ENCODE measurements around the gene INO80E. TPM values are rescaled to one million over a fixed set of nuclear protein-coding genes. Genes with fewer than 3 reads are reported as not detected.
"Not testable (repeated sequence)": the region's sequence is repeated elsewhere in the genome, so short reads cannot be mapped to it uniquely, and the experiment has no call there.

Gene INO80E
- total RNA-seq, 1 donor from 2014 or later: 88.5 TPM

GRCh38 chr16:30009990-30010843 lies 14.2 kb downstream of the INO80E start:
- DNase-seq (ENCODE audit: low spot score): no peak

- no peak for DNase-seq (ENCODE audit: low spot score)
These were observed 15.0 kb downstream of the INO80E start, which contains the start of gene DOC2A for GRCh38 chr16:30010844-30011713. Gene DOC2A, minus strand, starts transcription at chr16:30011027. Its CDS starts 805 bp downstream, at chr16:30010222.

DNA sequence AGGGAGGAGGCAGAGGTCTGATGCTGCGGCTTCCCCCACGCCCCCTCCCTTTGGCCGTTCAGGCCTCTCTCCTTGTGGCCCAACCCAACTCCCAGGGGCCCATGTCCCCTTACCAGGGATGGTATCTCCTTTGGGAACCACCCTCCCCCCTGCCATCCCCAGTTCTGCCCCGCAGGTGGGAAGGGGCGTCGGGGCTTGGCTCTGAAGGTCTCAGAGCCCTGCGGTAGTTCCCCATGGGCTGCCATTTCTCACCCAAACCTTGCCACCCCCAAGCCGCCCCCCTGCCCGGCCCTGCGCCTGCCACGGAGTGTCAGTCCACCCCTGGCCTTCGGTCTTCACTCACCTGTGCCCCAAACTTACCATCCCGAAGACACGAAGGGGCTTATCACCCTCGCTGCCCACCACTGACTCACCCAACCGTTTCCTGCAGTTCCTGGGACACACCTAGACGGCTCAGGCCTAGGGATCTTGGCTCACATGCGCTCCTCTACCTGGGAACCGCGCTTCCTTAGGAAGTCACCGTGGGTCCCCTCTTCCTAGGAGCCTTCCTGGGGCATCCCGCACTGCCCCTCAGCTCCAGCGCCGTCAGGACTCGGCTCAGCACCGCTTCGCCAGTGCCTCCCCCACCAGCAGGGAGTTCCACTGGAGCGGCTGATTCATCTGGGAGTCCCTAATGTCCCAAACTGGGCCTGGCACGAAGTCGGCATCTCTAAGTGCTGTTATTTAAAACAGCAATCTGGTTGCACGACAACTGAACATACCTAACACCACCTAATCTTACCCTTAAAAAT lies 15.9 kb downstream of the INO80E start:
- DNase-seq (ENCODE audit: low spot score): no peak

DNA sequence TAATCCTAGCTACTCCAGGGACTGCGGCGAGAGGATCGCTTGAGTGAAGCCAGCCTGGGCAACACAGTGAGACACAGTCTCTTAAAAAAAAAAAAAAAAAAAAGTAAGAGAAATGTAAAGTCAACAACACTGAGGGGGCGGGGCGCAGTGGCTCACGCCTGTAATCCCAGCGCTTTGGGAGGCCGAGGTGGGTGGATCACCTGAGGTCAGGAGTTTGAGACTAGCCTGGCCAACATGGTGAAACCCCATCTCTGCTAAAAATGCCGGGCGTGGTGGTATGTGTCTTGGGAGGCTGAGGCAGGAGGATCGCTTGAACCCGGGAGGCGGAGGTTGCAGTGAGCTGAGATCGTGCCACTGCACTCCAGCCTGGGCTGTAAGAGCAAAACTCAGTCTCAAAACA lies 16.6 kb downstream of the INO80E start:
- not testable (repeated sequence) for DNase-seq (ENCODE audit: low spot score)

DNA sequence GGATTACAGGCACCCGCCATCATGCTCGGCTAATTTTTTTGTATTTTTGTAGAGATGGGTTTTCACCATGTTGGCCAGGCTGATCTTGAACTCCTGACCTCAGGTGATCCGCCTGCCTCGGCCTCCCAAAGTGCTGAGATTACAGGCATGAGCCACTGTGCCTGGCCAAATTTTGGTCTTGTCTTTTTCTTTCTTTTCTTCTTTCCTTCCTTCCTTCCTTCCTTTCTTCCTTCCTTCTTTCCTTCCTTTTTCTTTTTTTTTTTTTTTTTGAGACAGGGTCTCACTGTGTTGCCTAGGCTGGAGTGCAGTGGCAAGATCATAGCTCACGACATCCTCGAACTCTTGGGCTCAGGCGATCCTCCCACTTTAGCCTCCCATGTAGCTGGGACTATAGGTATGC lies 19.4 kb downstream of the INO80E start:
- not testable (repeated sequence) for DNase-seq (ENCODE audit: low spot score)

DNA sequence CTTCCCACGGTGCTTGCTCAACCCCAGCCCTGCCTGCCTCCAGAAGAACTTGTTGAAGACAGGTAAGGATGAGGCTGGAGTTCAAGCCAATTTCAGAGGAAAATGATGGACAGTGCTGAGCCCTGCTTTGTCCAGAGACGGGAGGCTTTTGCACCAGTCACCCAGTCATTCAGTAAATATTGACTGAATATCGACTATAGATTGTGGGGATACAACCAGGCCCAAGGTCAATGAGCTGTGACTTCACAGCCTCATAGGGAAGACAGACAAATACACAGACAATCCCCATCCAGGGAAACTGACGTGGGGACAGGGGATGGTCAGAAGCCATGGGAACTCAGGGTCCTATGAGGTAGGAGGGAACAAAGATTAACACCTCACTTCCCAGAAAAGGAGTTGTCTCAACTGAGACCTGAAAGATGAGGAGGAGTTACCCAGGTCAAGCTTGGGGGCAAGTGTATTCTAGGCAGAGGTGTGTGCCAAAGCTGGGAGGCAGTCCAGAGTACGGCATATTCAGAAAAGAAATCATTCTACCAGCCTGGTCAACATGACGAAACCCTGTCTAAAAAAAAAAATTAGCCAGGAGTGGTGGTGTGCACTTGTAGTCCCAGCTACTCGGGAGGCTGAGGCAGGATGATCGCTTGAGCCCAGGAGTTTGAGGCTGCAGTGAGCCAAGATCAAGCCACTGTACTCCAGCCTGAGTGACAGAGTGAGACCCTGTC lies 20.7 kb downstream of the INO80E start:
- no peak for DNase-seq (ENCODE audit: low spot score)

DNA sequence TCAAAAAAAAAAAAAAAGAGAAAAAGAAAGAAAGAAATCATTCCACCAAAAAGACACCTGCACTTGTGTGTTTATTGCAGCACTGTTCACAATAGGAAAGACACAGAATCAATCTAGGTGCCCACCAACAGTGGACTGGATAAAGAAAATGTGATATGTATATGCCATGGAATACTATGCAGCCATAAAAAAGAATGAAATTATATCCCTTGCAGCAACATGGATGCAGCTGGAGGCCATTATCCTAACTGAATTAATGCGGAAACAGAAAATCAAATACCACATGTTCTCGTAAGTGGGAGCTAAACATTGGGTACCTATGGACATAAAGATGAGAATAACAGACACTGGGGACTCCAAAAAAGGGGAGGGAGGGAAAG lies 21.2 kb downstream of the INO80E start:
- no peak for DNase-seq (ENCODE audit: low spot score)

DNA sequence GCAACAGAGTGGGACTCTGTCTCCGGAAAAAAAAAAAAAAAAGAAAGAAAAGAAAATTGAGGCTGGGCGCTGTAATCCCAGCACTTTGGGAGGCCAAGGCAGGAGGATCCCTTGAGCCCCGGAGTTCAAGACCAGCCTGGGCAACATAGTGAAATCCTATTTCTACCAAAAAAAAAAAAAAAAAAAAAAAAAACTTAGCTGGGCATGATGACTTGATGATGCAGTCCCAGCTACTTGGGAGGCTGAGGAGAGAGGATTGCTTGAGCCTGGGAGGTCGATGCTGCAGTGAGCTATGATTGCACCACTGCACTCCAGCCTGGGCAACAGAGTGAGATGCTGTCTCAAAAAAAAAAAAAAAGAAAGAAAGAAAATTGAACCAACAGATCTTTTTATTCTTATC lies 21.9 kb downstream of the INO80E start:
- DNase-seq (ENCODE audit: low spot score): not testable (repeated sequence)

- no peak for DNase-seq (ENCODE audit: low spot score)
These were observed 22.7 kb downstream of the INO80E start for GRCh38 chr16:30018731-30019158.

GRCh38 chr16:30022887-30023286 lies 26.8 kb downstream of the INO80E start, which contains the start of gene C16orf92:
Gene C16orf92, plus strand, starts transcription at chr16:30023198. Its CDS starts 143 bp downstream, at chr16:30023341.
- DNase-seq (ENCODE audit: low spot score): no peak

GRCh38 chr16:30023586-30023985 lies 27.5 kb downstream of the INO80E start:
- no peak for DNase-seq (ENCODE audit: low spot score)

DNA sequence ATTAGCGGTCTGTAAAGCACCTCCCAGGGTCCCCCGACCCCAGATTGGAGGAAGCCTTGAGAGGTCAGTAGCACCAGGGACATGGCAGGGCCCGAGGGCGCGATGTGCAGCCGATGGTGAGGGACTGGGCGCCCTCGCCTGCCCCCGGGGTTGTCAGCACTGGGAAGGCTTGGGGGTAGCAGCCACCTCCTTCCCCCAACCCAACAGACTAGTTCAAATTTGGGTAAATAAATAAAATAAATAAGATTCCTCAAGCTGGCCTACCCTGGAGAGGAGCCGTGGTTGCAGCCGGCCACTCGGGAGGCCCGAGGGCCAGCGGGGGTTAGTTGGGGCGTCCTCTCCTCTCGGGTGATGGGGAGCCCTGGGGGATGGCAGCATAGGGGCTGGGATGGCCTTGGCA lies 28.4 kb downstream of the INO80E start:
- no peak for DNase-seq (ENCODE audit: low spot score)

DNA sequence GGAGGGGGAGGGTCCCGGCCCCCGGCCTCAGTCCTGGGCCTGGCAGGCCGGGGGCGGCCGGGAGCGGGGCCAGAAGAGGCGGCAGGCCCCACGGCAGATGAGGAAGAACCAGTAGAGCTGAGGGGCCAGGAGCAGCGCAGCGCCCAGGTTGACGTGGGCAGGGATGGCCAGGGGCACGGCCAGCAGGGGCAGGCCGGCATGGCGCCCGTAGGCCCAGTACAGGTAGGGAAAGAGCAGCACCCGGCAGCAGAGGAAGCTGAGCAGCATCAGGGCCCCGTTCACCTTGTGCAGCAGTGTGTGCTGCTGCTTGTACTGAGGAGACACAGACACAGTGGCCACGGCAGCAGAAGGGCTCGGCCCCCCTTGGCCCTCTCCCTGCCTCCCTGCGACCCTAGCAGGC lies 29.1 kb downstream of the INO80E start:
- DNase-seq (ENCODE audit: low spot score): no peak

DNA sequence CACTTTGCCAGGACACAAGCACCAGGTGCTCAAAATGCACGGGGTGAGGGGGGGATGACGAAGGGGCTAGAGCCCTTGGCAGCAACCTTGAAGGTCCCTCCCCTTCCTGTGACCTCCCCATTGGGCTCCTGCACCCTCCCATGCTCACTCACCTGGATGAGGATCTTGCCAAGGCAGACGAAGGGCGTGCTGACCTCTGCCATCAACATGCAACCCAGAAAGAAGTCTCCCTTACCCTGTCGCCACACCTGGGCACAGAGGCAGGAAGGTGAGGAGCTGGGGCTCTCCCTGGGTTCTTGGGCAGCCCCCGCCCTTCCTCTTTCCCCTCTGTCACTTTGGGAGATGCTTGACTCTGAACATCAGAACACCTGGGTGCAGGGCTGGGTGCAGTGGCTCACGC lies 29.5 kb downstream of the INO80E start:
- no peak for DNase-seq (ENCODE audit: low spot score)

DNA sequence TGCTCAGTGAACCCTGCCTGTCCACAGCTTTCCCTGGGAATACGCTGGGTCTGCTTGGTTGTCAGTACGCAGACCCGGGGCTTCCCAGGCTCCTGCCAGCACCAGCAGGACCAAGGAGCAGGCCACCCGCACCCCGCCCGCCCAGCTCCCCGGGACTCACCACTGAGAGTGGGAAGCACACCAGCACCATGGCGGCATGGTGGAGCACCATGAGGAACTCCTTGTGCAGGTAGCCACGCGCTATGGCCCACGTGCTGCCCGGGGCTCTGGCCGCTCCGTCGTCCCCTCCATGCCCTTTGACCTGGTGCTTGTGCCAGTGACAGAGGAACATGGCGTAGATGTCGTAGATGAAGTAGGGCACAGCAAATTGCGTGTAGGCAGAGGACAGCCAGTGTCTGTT lies 30.4 kb downstream of the INO80E start:
- DNase-seq (ENCODE audit: low spot score): no peak

DNA sequence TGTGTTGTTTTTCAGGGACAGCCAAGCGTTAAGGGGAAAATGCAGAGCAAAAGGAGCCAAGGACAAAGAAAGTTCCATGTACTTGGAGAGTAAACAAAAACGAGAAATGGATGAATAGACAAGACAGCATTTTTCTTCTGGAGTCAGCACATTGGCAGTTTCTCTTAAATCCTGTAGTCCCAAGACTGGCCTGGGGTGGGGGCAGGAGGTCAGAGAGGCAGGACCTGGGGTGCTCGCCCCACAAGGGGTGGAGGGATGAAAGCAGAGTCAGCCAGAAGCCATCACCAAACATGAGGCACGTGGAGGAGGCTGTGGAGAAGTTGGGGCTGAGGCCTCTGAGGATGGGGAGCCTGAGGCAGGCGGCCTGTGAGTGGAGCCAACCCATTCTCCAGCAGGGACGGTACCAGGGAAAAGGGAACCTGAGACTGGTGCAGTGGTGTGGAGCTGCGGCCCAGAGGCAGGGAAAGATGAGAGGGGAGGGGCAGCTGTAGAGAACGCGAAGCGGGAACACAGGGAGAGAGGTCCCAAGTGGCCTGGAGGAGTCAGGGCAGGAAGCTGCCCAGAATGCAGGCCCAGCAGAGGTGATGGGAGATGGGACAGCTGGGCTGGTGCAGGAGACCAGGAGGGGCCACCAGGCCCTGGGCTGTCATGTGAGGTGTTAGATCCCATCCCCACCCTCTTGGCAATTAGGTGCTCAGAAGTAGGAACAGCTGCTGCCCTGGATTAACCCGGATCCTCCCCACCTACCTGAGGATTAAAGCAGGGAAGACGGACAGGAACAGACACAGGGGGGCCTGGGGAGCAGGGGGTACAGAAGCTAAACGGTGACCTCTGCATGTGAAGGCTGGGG lies 31.8 kb downstream of the INO80E start:
- DNase-seq (ENCODE audit: low spot score): no peak

GRCh38 chr16:30028438-30029076 lies 32.5 kb downstream of the INO80E start:
- no peak for DNase-seq (ENCODE audit: low spot score)

- no peak for DNase-seq (ENCODE audit: low spot score)
These were observed 34.1 kb downstream of the INO80E start for GRCh38 chr16:30030011-30030685.

DNA sequence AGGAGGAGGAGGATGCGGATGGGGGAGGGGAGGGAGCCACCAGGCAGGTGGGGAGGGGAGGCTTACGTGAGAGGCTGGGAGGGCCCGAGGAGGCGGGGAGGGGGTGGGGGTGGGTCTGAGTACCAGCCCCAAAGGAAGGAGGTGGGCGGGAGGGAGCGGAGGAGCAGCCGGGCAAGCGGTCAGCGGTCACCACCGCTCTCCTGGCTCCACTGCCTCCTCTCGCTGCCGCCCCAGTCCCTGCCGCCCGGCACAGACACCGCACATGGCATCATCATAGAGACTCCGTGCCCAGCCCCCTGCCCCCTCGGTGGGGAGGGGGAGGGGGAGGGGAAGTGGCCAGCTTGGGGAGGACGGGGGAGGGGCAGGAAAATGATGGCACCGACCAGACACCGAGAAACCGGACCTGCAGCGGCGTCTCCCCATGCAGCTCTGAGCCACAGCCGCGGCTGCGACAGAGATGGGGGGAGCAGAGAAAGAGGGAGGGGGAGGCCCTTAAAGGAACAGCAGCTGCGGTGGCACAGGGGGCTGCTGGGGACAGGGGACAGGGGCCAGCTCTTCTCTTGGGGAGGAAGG lies 34.9 kb downstream of the INO80E start, which contains the start of gene TLCD3B:
TLCD3B (minus strand) TSS at position 431 of the 573 bp plus-strand sequence. CDS start 744 bp downstream, outside the sequence.
- no peak for DNase-seq (ENCODE audit: low spot score)
